ENCODE measurements around the gene NGLY1. TPM values are rescaled to one million over a fixed set of nuclear protein-coding genes. Genes with fewer than 3 reads are reported as not detected.

The NGLY1 gene
- total and polyA plus RNA-seq, 9 of the 15 experiments (the other 6 are each of a cell fraction or from before 2014, with no cell fraction given): 52.2 to 124 (median 87.6) TPM

DNA sequence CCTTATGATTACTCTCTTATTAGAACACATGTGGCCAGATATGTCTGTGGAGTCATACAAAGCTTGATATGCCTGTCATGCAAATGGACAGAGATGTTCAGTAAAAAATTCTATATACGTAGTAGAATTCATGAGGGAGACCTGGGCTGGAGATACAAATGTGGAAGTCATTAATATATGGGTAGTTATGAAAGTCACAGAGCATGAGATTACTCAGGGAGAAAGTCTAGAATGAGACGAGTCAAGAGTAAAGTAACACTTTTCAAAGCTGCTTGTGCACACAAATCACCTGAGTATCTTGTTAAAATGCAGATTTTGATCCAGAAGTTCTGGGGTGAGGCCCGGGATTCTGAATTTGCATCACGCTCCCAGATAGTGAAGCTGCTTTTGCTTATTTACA, 35.1 kb upstream of the NGLY1 start:
- H3K36me3 ChIP-seq (ENCODE audit: control insufficient read depth, insufficient read depth, low read length): no peaks in the 10 kb centered on the region
- H2AFZ ChIP-seq (ENCODE audit: low read depth, low read length): 0 out of 2 replicates have a peak overlapping the region, but pooled peaks have one; percentile 8
- ATAC-seq (no peak), FAIRE-seq (no peak), DNase-seq (ENCODE audit: extremely low read depth in 1 of 4, low spot score in 3 of 4) (no peak)
- no peak overlapping the region for H3K27ac ChIP-seq (ENCODE audit: extremely low read depth, low read depth, low read length)
- WGBS (ENCODE audit: insufficient coverage, low coverage, missing lambda C conversion rate): 0% methylated on average over 4 of the region's 4 CpGs
- no peaks in the 10 kb centered on the region for H3K4me1 ChIP-seq (replicated peaks in 1 of 2; ENCODE audit: control insufficient read depth in 2 of 2, insufficient read depth in 2 of 2, low read length in 2 of 2)
- H3K27me3 ChIP-seq (ENCODE audit: control insufficient read depth in 2 of 2, insufficient read depth in 2 of 2, low read length in 2 of 2): no peaks in the 10 kb centered on the region; a peak in 1 of 5 replicates
- H3K9me3 ChIP-seq (replicated peaks; ENCODE audit: control insufficient read depth, insufficient read depth, low read depth, low read length): no peaks in the 10 kb centered on the region
- CTCF ChIA-PET (ENCODE audit: low intra/inter-chr PET ratio): no interaction called here
- TF ChIP-seq ZNF232 (CRISPR knock-in tag; IDR thresholded peaks at IDR 0.05) (no peak), POLR2G (IDR thresholded peaks at IDR 0.05; ENCODE audit: low read depth, low read length) (no peak), KAT7 (CRISPR knock-in tag; IDR thresholded peaks at IDR 0.05; ENCODE audit: borderline replicate concordance) (no peak), SMAD2 (IDR thresholded peaks at IDR 0.05; ENCODE audit: low read depth, low read length) (no peak), NONO (IDR thresholded peaks at IDR 0.05; ENCODE audit: low read depth in 2 of 2, low read length in 1 of 2) (no peak), HOXB6 (CRISPR knock-in tag; IDR thresholded peaks at IDR 0.05; ENCODE audit: borderline replicate concordance) (no peak), TRIM28 (IDR thresholded peaks at IDR 0.05) (no peak), YY1 (IDR thresholded peaks at IDR 0.05; ENCODE audit: borderline replicate concordance in 1 of 3, control insufficient read depth in 1 of 3, extremely low read depth in 1 of 3, insufficient read depth in 3 of 3, insufficient read length in 1 of 3, insufficient replicate concordance in 2 of 3, low read depth in 1 of 3, low read length in 2 of 3) (no peak), ZNF316 (IDR thresholded peaks at IDR 0.05) (no peak)
- TF ChIP-seq, protein P1, sequence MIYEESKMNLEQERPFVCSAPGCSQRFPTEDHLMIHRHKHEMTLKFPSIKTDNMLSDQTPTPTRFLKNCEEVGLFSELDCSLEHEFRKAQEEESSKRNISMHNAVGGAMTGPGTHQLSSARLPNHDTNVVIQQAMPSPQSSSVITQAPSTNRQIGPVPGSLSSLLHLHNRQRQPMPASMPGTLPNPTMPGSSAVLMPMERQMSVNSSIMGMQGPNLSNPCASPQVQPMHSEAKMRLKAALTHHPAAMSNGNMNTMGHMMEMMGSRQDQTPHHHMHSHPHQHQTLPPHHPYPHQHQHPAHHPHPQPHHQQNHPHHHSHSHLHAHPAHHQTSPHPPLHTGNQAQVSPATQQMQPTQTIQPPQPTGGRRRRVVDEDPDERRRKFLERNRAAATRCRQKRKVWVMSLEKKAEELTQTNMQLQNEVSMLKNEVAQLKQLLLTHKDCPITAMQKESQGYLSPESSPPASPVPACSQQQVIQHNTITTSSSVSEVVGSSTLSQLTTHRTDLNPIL (CRISPR knock-in tag; IDR thresholded peaks at IDR 0.05): no peak
- TF ChIP-seq, protein P2, sequence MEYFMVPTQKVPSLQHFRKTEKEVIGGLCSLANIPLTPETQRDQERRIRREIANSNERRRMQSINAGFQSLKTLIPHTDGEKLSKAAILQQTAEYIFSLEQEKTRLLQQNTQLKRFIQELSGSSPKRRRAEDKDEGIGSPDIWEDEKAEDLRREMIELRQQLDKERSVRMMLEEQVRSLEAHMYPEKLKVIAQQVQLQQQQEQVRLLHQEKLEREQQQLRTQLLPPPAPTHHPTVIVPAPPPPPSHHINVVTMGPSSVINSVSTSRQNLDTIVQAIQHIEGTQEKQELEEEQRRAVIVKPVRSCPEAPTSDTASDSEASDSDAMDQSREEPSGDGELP (CRISPR knock-in tag; IDR thresholded peaks at IDR 0.05; ENCODE audit: borderline replicate concordance): no peak
- TF ChIP-seq, protein P3, sequence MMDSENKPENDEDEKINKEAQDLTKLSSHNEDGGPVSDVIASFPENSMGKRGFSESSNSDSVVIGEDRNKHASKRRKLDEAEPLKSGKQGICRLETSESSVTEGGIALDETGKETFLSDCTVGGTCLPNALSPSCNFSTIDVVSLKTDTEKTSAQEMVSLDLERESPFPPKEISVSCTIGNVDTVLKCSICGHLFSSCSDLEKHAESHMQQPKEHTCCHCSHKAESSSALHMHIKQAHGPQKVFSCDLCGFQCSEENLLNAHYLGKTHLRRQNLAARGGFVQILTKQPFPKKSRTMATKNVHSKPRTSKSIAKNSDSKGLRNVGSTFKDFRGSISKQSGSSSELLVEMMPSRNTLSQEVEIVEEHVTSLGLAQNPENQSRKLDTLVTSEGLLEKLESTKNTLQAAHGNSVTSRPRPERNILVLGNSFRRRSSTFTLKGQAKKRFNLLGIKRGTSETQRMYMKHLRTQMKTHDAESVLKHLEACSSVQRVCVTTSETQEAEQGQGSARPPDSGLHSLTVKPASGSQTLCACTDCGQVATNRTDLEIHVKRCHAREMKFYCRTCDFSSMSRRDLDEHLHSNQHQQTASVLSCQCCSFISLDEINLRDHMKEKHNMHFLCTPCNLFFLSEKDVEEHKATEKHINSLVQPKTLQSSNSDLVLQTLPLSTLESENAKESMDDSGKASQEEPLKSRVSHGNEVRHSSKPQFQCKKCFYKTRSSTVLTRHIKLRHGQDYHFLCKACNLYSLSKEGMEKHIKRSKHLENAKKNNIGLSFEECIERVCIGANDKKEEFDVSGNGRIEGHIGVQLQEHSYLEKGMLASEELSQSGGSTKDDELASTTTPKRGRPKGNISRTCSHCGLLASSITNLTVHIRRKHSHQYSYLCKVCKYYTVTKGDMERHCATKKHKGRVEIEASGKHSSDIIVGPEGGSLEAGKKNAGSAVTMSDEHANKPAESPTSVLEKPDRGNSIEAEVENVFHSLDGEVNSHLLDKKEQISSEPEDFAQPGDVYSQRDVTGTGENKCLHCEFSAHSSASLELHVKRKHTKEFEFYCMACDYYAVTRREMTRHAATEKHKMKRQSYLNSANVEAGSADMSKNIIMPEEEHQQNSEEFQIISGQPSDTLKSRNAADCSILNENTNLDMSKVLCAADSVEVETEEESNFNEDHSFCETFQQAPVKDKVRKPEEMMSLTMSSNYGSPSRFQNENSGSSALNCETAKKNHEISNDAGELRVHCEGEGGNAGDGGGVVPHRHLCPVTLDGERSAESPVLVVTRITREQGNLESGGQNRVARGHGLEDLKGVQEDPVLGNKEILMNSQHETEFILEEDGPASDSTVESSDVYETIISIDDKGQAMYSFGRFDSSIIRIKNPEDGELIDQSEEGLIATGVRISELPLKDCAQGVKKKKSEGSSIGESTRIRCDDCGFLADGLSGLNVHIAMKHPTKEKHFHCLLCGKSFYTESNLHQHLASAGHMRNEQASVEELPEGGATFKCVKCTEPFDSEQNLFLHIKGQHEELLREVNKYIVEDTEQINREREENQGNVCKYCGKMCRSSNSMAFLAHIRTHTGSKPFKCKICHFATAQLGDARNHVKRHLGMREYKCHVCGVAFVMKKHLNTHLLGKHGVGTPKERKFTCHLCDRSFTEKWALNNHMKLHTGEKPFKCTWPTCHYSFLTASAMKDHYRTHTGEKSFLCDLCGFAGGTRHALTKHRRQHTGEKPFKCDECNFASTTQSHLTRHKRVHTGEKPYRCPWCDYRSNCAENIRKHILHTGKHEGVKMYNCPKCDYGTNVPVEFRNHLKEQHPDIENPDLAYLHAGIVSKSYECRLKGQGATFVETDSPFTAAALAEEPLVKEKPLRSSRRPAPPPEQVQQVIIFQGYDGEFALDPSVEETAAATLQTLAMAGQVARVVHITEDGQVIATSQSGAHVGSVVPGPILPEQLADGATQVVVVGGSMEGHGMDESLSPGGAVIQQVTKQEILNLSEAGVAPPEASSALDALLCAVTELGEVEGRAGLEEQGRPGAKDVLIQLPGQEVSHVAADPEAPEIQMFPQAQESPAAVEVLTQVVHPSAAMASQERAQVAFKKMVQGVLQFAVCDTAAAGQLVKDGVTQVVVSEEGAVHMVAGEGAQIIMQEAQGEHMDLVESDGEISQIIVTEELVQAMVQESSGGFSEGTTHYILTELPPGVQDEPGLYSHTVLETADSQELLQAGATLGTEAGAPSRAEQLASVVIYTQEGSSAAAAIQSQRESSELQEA (IDR thresholded peaks at IDR 0.05; ENCODE audit: low read depth): no peak
- no peak overlapping the region for H3K9ac ChIP-seq (ENCODE audit: insufficient read depth in 1 of 2, low read depth in 2 of 2, low read length in 2 of 2)
- POLR2A ChIA-PET: no interaction called here
- in situ Hi-C loops (cut with MboI) (no loop called here), intact Hi-C loops (cut with micrococcal nuclease) (no loop called here)
- H4K20me1 ChIP-seq (replicated peaks; ENCODE audit: control insufficient read depth, insufficient read depth, low read length): no peaks in the 10 kb centered on the region
- H3K79me2 ChIP-seq (ENCODE audit: control insufficient read depth, insufficient read depth, low read length): no peaks in the 10 kb centered on the region
- BruUV-seq (replicated peaks): no TSS peak
- H3K4me3 ChIP-seq: no peak overlapping the region
- no peaks in the 10 kb centered on the region for H3K9me1 ChIP-seq (ENCODE audit: control insufficient read depth, insufficient read depth, low read length)
- H3K4me2 ChIP-seq (ENCODE audit: insufficient read depth, low read length): no peak overlapping the region
